SU-DHL-6 (cell line): ENCODE data around the gene KPTN.

Experiments used
- CTCF ChIP-seq: fragments of 200-600 bp; sonication (generic); IDR thresholded peaks from one replicate; pipeline ENCODE4 v1.5.1; 2017; ENCODE audit warnings: antibody characterized with exemption, mild to moderate bottlenecking, low read length, moderate library complexity; ENCODE audit not compliant: insufficient read depth, poor library complexity, severe bottlenecking
- EZH2phosphoT487 ChIP-seq: fragments of 200-600 bp; sonication (generic), shearing (Covaris generic); conservative IDR thresholded peaks from 2 replicates; pipeline ENCODE4 v1.6.1; 2018; ENCODE audit warnings: mild to moderate bottlenecking, antibody characterized with exemption, low read length, moderate library complexity, mixed read lengths

GRCh38 chr19:47432499-47432898 lies 51.5 kb downstream of the KPTN start:
- no peak for TF ChIP-seq CTCF
- no peak for TF ChIP-seq EZH2phosphoT487
